GM23338 (cell line): Measurements from ENCODE around the gene AMPH. TPM values are rescaled to one million over a fixed set of nuclear protein-coding genes. Genes with fewer than 3 reads are reported as not detected.
A peak's percentile ranks its signal among the peaks of the same experiment; 100 is the strongest.

Experiments
- ATAC-seq: fragments of 200-7000 bp; cut with Tn5 transposase; 3 replicates; pipeline ENCODE4 v1.9.1; 2020
- DNase-seq: peaks from one replicate; pipeline ENCODE4 v3.0.0-alpha.2; 2015; ENCODE audit warnings: low spot score
- H2AFZ ChIP-seq: fragments of 200-600 bp; sonication (generic); 2 replicates; pipeline ENCODE4 v1.8.0; 2016; ENCODE audit warnings: antibody characterized with exemption, mild to moderate bottlenecking, moderate library complexity
- H3F3A ChIP-seq: fragments of 200-600 bp; sonication (generic); replicated peaks from 2 replicates; pipeline ENCODE4 v1.8.0; 2017; ENCODE audit warnings: antibody characterized with exemption, mixed run types, low read depth
- H3K27ac ChIP-seq: fragments of 200-600 bp; sonication (generic); 2 replicates; pipeline ENCODE4 v1.6.1; 2016; ENCODE audit warnings: low read depth
- H3K27me3 ChIP-seq: fragments of 200-600 bp; sonication (generic); 2 replicates; pipeline ENCODE4 v1.8.0; 2016; ENCODE audit warnings: mild to moderate bottlenecking, mixed run types, moderate library complexity; ENCODE audit not compliant: insufficient read depth
- H3K36me3 ChIP-seq: fragments of 200-600 bp; sonication (generic); 2 replicates; pipeline ENCODE4 v1.8.0; 2016; ENCODE audit warnings: mild to moderate bottlenecking; ENCODE audit not compliant: insufficient read depth
- H3K4me1 ChIP-seq: fragments of 200-600 bp; sonication (generic); 2 replicates; pipeline ENCODE4 v1.8.0; 2016; ENCODE audit warnings: mild to moderate bottlenecking, moderate library complexity; ENCODE audit not compliant: insufficient read depth
- H3K4me2 ChIP-seq: fragments of 200-600 bp; sonication (generic); 2 replicates; pipeline ENCODE4 v1.7.1; 2017; ENCODE audit warnings: mixed run types
- H3K4me3 ChIP-seq: fragments of 200-600 bp; sonication (generic); 2 replicates; pipeline ENCODE4 v1.6.1; 2016; ENCODE audit warnings: mixed run types
- H3K79me2 ChIP-seq: fragments of 200-600 bp; sonication (generic); replicated peaks from 2 replicates; pipeline ENCODE4 v1.8.0; 2017; ENCODE audit warnings: mild to moderate bottlenecking; ENCODE audit not compliant: insufficient read depth
- H3K9me2 ChIP-seq: fragments of 200-600 bp; sonication (generic); 2 replicates; pipeline ENCODE4 v1.8.0; 2017; ENCODE audit not compliant: insufficient read depth
- H4K20me1 ChIP-seq: fragments of 200-600 bp; sonication (generic); replicated peaks from 2 replicates; pipeline ENCODE4 v1.8.0; 2017; ENCODE audit warnings: mild to moderate bottlenecking; ENCODE audit not compliant: insufficient read depth
- H3K27ac Mint-ChIP-seq: 2 replicates; pipeline ENCODE4 v1.8.0; 2020; ENCODE audit warnings: inconsistent platforms, mild to moderate bottlenecking, moderate library complexity, mixed read lengths
- H3K27me3 Mint-ChIP-seq: 3 replicates; pipeline ENCODE4 v1.8.0; 2022; ENCODE audit warnings: low read depth, mild to moderate bottlenecking, moderate library complexity, mixed read lengths, inconsistent platforms; ENCODE audit not compliant: insufficient read depth, poor library complexity
- H3K36me3 Mint-ChIP-seq: 3 replicates; pipeline ENCODE4 v1.8.0; 2021; ENCODE audit warnings: low read depth, mild to moderate bottlenecking, inconsistent platforms, moderate library complexity, mixed read lengths
- H3K4me1 Mint-ChIP-seq: 3 replicates; pipeline ENCODE4 v1.8.0; 2020; ENCODE audit warnings: mild to moderate bottlenecking, inconsistent platforms, mixed read lengths
- H3K4me3 Mint-ChIP-seq: 3 replicates; pipeline ENCODE4 v1.8.0; 2021; ENCODE audit warnings: moderate library complexity, mild to moderate bottlenecking, inconsistent platforms, mixed read lengths
- H3K9me3 Mint-ChIP-seq: 3 replicates; pipeline ENCODE4 v1.8.0; 2020; ENCODE audit warnings: moderate library complexity, mild to moderate bottlenecking, inconsistent platforms, mixed read lengths
- CREB1 ChIP-seq: fragments of 250-450 bp; sonication (Bioruptor Pico); IDR thresholded peaks from 2 replicates; pipeline ENCODE4 v1.5.0; 2020; ENCODE audit warnings: low read depth, mild to moderate bottlenecking, moderate library complexity
- ETS1 ChIP-seq: IDR thresholded peaks from 2 replicates; pipeline ENCODE4 v1.6.1; 2016; ENCODE audit warnings: antibody characterized with exemption
- EZH2 ChIP-seq: fragments of 200-600 bp; sonication (generic); IDR thresholded peaks from one replicate; pipeline ENCODE4 v1.8.0; 2017; ENCODE audit warnings: antibody characterized with exemption, mild to moderate bottlenecking, low read depth; ENCODE audit not compliant: unreplicated experiment
- EZH2phosphoT487 ChIP-seq: fragments of 200-600 bp; sonication (generic); IDR thresholded peaks from one replicate; pipeline ENCODE4 v1.8.1; 2018; ENCODE audit warnings: antibody characterized with exemption; ENCODE audit not compliant: unreplicated experiment
- JUNB ChIP-seq: IDR thresholded peaks from one replicate; pipeline ENCODE4 v1.6.1; 2016; ENCODE audit warnings: antibody characterized with exemption; ENCODE audit not compliant: unreplicated experiment
- NANOG ChIP-seq: IDR thresholded peaks from 2 replicates; pipeline ENCODE4 v1.6.1; 2016; ENCODE audit warnings: antibody characterized with exemption, borderline replicate concordance
- POLR2AphosphoS5 ChIP-seq: IDR thresholded peaks from 2 replicates; pipeline ENCODE4 v1.6.1; 2016; ENCODE audit warnings: antibody characterized with exemption, low read depth
- STAT1 ChIP-seq: IDR thresholded peaks from one replicate; pipeline ENCODE4 v1.6.1; 2016; ENCODE audit warnings: antibody characterized with exemption; ENCODE audit not compliant: unreplicated experiment
- ZNF114 ChIP-seq: fragments of 250-450 bp; sonication (Bioruptor Pico); IDR thresholded peaks from 2 replicates; pipeline ENCODE4 v1.5.0; 2020; ENCODE audit warnings: mild to moderate bottlenecking, moderate library complexity
- ZNF331 ChIP-seq: fragments of 250-450 bp; sonication (Bioruptor Pico); IDR thresholded peaks from 2 replicates; pipeline ENCODE4 v1.5.0; 2020; ENCODE audit warnings: low read depth, mild to moderate bottlenecking, moderate library complexity
- ZNF462 ChIP-seq: fragments of 250-450 bp; sonication (Bioruptor Pico); IDR thresholded peaks from 2 replicates; pipeline ENCODE4 v1.5.0; 2020; ENCODE audit warnings: mild to moderate bottlenecking, moderate library complexity
- polyA plus RNA-seq: library from polyadenylated mRNA; unstranded; fragments of >200 nt; fragmentation: Nextera tagmentation; extraction: Ambion mirVana; gene quantifications from 2 replicates; pipeline ENCODE4 v1.2.1, GENCODE V29; 2016
- total RNA-seq: library from RNA; depleted of rRNA; stranded (reverse); fragments of >200 nt; shearing (Covaris generic); gene quantifications from 2 replicates; pipeline ENCODE4 v1.2.3, GENCODE V29; 2014
- TF ChIP-seq, protein P1 (sequence below): IDR thresholded peaks from one replicate; pipeline ENCODE4 v1.6.1; 2018; ENCODE audit warnings: antibody characterized with exemption; ENCODE audit not compliant: unreplicated experiment
- TF ChIP-seq, protein P2 (sequence below), 2 experiments: fragments of 200-600 bp in 1 of 2; sonication (generic) in 1 of 2; conservative IDR thresholded peaks; 2 replicates each; pipeline versions ENCODE4 v1.5.1 to v1.6.1; 2016 to 2017; ENCODE audit warnings: antibody characterized with exemption in 2 of 2, low read depth in 2 of 2, mild to moderate bottlenecking in 2 of 2, moderate library complexity in 1 of 2

AMPH gene
- total and polyA plus RNA-seq, 2 experiments from 2014 or later, result 4.8 to 10.2 TPM

- no peaks in the 10 kb centered on the region for H3K27me3 Mint-ChIP-seq
- no peak overlapping the region for H2AFZ ChIP-seq
Observed at GRCh38 chr7:38546763-38547162, 84.4 kb downstream of the AMPH start.

More at GRCh38 chr7:38546763-38547162, 84.4 kb downstream of the AMPH start:
- Histone ChIP-seq H3K79me2 (no peaks in the 10 kb centered on the region), H3K4me2 (no peak overlapping the region), H3K4me3 (no peak overlapping the region), H3K36me3 (no peaks in the 10 kb centered on the region), H3K9me2 (0 out of 2 replicates have a peak, but pooled peaks cover 6% of the 10 kb centered on the region), H3K4me1 (peaks cover 11% of the 10 kb centered on the region; the same call in 1 of the 2 replicates), H3K27ac (no peak overlapping the region), H3F3A (no peaks in the 10 kb centered on the region), H4K20me1 (no peaks in the 10 kb centered on the region; the same call in 1 of the 2 replicates), H3K27me3 (no peaks in the 10 kb centered on the region)
- TF ChIP-seq ZNF331 (CRISPR knock-in tag), result no peak
- no peak for TF ChIP-seq EZH2phosphoT487
- TF ChIP-seq ZNF462, result no peak
- no peak for TF ChIP-seq CREB1 (CRISPR knock-in tag)
- TF ChIP-seq POLR2AphosphoS5, result no peak
- TF ChIP-seq JUNB, result no peak
- TF ChIP-seq, protein P1, sequence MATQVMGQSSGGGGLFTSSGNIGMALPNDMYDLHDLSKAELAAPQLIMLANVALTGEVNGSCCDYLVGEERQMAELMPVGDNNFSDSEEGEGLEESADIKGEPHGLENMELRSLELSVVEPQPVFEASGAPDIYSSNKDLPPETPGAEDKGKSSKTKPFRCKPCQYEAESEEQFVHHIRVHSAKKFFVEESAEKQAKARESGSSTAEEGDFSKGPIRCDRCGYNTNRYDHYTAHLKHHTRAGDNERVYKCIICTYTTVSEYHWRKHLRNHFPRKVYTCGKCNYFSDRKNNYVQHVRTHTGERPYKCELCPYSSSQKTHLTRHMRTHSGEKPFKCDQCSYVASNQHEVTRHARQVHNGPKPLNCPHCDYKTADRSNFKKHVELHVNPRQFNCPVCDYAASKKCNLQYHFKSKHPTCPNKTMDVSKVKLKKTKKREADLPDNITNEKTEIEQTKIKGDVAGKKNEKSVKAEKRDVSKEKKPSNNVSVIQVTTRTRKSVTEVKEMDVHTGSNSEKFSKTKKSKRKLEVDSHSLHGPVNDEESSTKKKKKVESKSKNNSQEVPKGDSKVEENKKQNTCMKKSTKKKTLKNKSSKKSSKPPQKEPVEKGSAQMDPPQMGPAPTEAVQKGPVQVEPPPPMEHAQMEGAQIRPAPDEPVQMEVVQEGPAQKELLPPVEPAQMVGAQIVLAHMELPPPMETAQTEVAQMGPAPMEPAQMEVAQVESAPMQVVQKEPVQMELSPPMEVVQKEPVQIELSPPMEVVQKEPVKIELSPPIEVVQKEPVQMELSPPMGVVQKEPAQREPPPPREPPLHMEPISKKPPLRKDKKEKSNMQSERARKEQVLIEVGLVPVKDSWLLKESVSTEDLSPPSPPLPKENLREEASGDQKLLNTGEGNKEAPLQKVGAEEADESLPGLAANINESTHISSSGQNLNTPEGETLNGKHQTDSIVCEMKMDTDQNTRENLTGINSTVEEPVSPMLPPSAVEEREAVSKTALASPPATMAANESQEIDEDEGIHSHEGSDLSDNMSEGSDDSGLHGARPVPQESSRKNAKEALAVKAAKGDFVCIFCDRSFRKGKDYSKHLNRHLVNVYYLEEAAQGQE, result no peak
- TF ChIP-seq NANOG, result no peak
- no peak for TF ChIP-seq EZH2
- no peak for TF ChIP-seq STAT1
- TF ChIP-seq, protein P2, sequence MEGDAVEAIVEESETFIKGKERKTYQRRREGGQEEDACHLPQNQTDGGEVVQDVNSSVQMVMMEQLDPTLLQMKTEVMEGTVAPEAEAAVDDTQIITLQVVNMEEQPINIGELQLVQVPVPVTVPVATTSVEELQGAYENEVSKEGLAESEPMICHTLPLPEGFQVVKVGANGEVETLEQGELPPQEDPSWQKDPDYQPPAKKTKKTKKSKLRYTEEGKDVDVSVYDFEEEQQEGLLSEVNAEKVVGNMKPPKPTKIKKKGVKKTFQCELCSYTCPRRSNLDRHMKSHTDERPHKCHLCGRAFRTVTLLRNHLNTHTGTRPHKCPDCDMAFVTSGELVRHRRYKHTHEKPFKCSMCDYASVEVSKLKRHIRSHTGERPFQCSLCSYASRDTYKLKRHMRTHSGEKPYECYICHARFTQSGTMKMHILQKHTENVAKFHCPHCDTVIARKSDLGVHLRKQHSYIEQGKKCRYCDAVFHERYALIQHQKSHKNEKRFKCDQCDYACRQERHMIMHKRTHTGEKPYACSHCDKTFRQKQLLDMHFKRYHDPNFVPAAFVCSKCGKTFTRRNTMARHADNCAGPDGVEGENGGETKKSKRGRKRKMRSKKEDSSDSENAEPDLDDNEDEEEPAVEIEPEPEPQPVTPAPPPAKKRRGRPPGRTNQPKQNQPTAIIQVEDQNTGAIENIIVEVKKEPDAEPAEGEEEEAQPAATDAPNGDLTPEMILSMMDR (conservative IDR thresholded peaks at IDR 0.05; ENCODE audit: low read depth in 2 of 2), result no peak
- TF ChIP-seq ETS1, result no peak
- no peak for TF ChIP-seq ZNF114 (CRISPR knock-in tag)
- peak; percentile 60 for ATAC-seq
- H3K9me3 Mint-ChIP-seq, result no peaks in the 10 kb centered on the region
- H3K4me3 Mint-ChIP-seq, result no peak overlapping the region
- H3K4me1 Mint-ChIP-seq, result peaks cover 12% of the 10 kb centered on the region
- H3K36me3 Mint-ChIP-seq, result no peaks in the 10 kb centered on the region
- no peak for DNase-seq
- H3K27ac Mint-ChIP-seq, result no peak overlapping the region
